Measurements from ENCODE around the gene BIN2. TPM values are rescaled to one million over a fixed set of nuclear protein-coding genes. Genes with fewer than 3 reads are reported as not detected.

Gene BIN2
- total RNA-seq, 2 experiments from 2014 or later = 0.88 to 14.7 TPM

DNA sequence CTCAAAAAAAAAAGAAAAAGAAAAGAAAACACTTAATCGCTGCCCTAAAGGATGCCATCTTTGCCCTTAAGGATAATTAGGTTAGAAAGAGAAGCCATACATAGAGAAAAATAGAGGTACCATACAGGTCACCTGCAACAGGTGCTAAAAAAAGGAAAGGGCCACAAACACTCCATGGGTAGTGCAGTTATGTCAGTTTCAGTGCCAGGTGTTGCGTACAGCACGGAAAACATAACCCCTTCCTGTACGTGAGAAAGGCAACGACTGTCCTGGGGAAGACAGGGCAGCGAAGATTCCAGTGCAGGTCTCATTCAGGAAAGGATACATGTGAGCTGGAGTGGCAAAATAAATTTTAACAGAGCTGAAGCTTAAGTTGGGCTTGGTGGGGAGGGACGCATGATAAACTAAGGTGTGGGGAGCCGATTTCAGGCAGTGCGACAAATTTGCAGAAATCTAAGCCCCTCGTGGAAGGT lies 85.9 kb downstream of the BIN2 start:
- Histone ChIP-seq H3K4me3 (ENCODE audit: low read depth, low read length, poor library complexity, severe bottlenecking) (peak overlapping the region; percentile 95), H3K36me3 (ENCODE audit: insufficient read depth, low read length) (peaks cover 29% of the 10 kb centered on the region), H3K9me3 (ENCODE audit: low read length) (no peaks in the 10 kb centered on the region), H3K4me1 (ENCODE audit: insufficient read depth, low read length, poor library complexity, severe bottlenecking) (peaks cover 16% of the 10 kb centered on the region), H3K27ac (ENCODE audit: low read depth, low read length, poor library complexity, severe bottlenecking) (peak overlapping the region; percentile 94), H3K9me2 (ENCODE audit: insufficient read depth, low read length) (no peaks in the 10 kb centered on the region), H4K20me1 (ENCODE audit: insufficient read depth, low read length) (0 out of 2 replicates have a peak, but pooled peaks cover 6% of the 10 kb centered on the region), H2AFZ (ENCODE audit: low read length) (peak overlapping the region; percentile 93), H3K79me2 (ENCODE audit: insufficient read depth, low read depth, low read length) (peaks cover 17% of the 10 kb centered on the region), H3K4me2 (ENCODE audit: low read length) (peak overlapping the region; percentile 89)
- POLR2A ChIA-PET = interaction anchor here (0.6 to 2.2 kb wide), 11 partner anchors 7 to 422 kb away, joined by 3 to 18 read pairs (median 3); partner anchors contain the start of gene POU6F1
- BruUV-seq (replicated peaks) = TSS peak; percentile 88
- CTCF ChIA-PET (ENCODE audit: unreplicated experiment) = no interaction called here
- no peak for TF ChIP-seq EZH2phosphoT487 (IDR thresholded peaks at IDR 0.05; ENCODE audit: borderline replicate concordance, low read depth, low read length)
- TF ChIP-seq, protein P1, sequence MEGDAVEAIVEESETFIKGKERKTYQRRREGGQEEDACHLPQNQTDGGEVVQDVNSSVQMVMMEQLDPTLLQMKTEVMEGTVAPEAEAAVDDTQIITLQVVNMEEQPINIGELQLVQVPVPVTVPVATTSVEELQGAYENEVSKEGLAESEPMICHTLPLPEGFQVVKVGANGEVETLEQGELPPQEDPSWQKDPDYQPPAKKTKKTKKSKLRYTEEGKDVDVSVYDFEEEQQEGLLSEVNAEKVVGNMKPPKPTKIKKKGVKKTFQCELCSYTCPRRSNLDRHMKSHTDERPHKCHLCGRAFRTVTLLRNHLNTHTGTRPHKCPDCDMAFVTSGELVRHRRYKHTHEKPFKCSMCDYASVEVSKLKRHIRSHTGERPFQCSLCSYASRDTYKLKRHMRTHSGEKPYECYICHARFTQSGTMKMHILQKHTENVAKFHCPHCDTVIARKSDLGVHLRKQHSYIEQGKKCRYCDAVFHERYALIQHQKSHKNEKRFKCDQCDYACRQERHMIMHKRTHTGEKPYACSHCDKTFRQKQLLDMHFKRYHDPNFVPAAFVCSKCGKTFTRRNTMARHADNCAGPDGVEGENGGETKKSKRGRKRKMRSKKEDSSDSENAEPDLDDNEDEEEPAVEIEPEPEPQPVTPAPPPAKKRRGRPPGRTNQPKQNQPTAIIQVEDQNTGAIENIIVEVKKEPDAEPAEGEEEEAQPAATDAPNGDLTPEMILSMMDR (conservative IDR thresholded peaks at IDR 0.05; ENCODE audit: low read length) = no peak
- peak; percentile 72 for DNase-seq (ENCODE audit: low spot score)
- intact Hi-C loops (cut with micrococcal nuclease; ENCODE audit: unreplicated experiment) = loop anchor here (1.0 to 10.0 kb wide), 5 partner anchors 20 to 473 kb away; partner anchors contain the start of genes ATF1, LETMD1, POU6F1 and SLC11A2

DNA sequence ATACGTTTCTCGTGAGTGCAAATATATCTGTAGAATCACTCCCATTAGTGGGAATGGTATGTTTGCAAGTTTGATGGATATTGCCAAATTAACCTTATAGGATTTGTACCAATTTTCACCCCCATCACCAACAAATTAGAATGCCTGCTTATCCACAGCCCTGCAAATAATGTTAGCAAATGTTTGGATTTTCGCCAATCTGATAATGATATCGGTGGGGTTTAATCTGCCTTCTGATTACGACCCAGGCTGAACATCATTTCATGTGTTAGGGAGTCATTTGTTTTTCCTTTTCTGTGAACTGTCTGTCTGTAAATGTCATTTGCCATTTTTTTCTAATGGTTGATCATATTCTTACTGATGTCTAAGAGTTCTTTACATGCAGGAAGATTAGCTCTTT lies 89.4 kb downstream of the BIN2 start:
- Histone ChIP-seq H3K4me3 (ENCODE audit: low read depth, low read length, poor library complexity, severe bottlenecking) (no peak overlapping the region), H3K4me1 (ENCODE audit: insufficient read depth, low read length, poor library complexity, severe bottlenecking) (peaks cover 7% of the 10 kb centered on the region), H2AFZ (ENCODE audit: low read length) (no peak overlapping the region), H3K4me2 (ENCODE audit: low read length) (no peak overlapping the region), H3K36me3 (ENCODE audit: insufficient read depth, low read length) (no peaks in the 10 kb centered on the region), H4K20me1 (ENCODE audit: insufficient read depth, low read length) (no peaks in the 10 kb centered on the region), H3K27ac (ENCODE audit: low read depth, low read length, poor library complexity, severe bottlenecking) (no peak overlapping the region), H3K79me2 (ENCODE audit: insufficient read depth, low read depth, low read length) (peaks cover 5% of the 10 kb centered on the region), H3K9me2 (ENCODE audit: insufficient read depth, low read length) (no peaks in the 10 kb centered on the region), H3K9me3 (ENCODE audit: low read length) (no peaks in the 10 kb centered on the region)
- no TSS peak for BruUV-seq (replicated peaks)
- POLR2A ChIA-PET = interaction anchor here (1.4 kb wide), 1 partner anchor 16 kb away, joined by 5 read pairs; no protein-coding TSS in a partner anchor
- CTCF ChIA-PET (ENCODE audit: unreplicated experiment) = no interaction called here
- intact Hi-C loops (cut with micrococcal nuclease; ENCODE audit: unreplicated experiment) = loop anchor here (10.0 kb wide), 1 partner anchor 470 kb away; the partner anchor contains the start of gene ATF1
- DNase-seq (ENCODE audit: low spot score) = no peak
- TF ChIP-seq EZH2phosphoT487 (IDR thresholded peaks at IDR 0.05; ENCODE audit: borderline replicate concordance, low read depth, low read length) = no peak
- TF ChIP-seq, protein P1 (conservative IDR thresholded peaks at IDR 0.05; ENCODE audit: low read length) = no peak

DNA sequence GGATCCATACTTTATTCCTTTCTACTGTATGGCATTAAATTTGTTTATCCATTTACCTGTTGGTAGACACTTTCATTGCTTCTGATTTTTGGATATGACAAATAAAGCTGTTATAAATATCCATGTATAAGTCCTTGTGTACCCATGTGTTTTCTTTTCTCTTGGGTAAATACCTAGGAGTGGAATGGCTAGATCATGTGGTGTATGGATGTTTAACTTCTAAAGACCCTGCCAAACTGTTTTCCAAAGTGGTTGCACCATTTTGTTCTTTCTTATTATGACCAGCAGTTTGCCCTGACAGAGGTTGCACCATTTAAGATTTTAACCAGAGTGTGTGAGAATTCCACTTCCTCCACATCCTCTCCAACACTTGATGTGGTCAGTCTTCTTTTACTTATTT lies 91.3 kb downstream of the BIN2 start:
- CTCF ChIA-PET (ENCODE audit: unreplicated experiment) = no interaction called here
- no peak overlapping the region for H2AFZ ChIP-seq (ENCODE audit: low read length)
- H3K4me3 ChIP-seq (ENCODE audit: low read depth, low read length, poor library complexity, severe bottlenecking) = no peak overlapping the region
- TF ChIP-seq, protein P1 (conservative IDR thresholded peaks at IDR 0.05; ENCODE audit: low read length) = no peak
- TF ChIP-seq EZH2phosphoT487 (IDR thresholded peaks at IDR 0.05; ENCODE audit: borderline replicate concordance, low read depth, low read length) = no peak
- intact Hi-C loops (cut with micrococcal nuclease; ENCODE audit: unreplicated experiment) = loop anchor here (10.0 kb wide), 1 partner anchor 468 kb away; the partner anchor contains the start of gene ATF1
- BruUV-seq (replicated peaks) = no TSS peak
- no peaks in the 10 kb centered on the region for H3K36me3 ChIP-seq (ENCODE audit: insufficient read depth, low read length)
- no peaks in the 10 kb centered on the region for H3K9me2 ChIP-seq (ENCODE audit: insufficient read depth, low read length)
- no peaks in the 10 kb centered on the region for H4K20me1 ChIP-seq (ENCODE audit: insufficient read depth, low read length)
- no peak for DNase-seq (ENCODE audit: low spot score)
- no peaks in the 10 kb centered on the region for H3K9me3 ChIP-seq (ENCODE audit: low read length)
- no peak overlapping the region for H3K4me2 ChIP-seq (ENCODE audit: low read length)
- H3K79me2 ChIP-seq (ENCODE audit: insufficient read depth, low read depth, low read length) = no peaks in the 10 kb centered on the region
- POLR2A ChIA-PET = interaction anchor here (0.7 kb wide), 2 partner anchors 45 to 58 kb away, joined by 3 to 4 read pairs; no protein-coding TSS in a partner anchor
- peaks cover under 1% of the 10 kb centered on the region for H3K4me1 ChIP-seq (ENCODE audit: insufficient read depth, low read length, poor library complexity, severe bottlenecking)
- no peak overlapping the region for H3K27ac ChIP-seq (ENCODE audit: low read depth, low read length, poor library complexity, severe bottlenecking)
